Tibial nerve (tissue), 4 donors: ENCODE measurements around the gene AAMDC. TPM values are rescaled to one million over a fixed set of nuclear protein-coding genes. Genes with fewer than 3 reads are reported as not detected.
"Not testable (repeated sequence)": the region's sequence is repeated elsewhere in the genome, so short reads cannot be mapped to it uniquely, and the experiment has no call there.

ENCODE experiments used
- DNase-seq, 2 donors: peaks; one replicate each; pipeline ENCODE4 v3.0.0-alpha.2; 2019; ENCODE audit warnings: low spot score in 2 of 2
- H3K27ac ChIP-seq, 4 donors: fragments of 200-600 bp; sonication (generic) in 3 of 4; one replicate each; pipeline ENCODE4 v1.5.1; 2017 to 2019; ENCODE audit warnings: mild to moderate bottlenecking in 1 of 4
- H3K27me3 ChIP-seq, 2 donors: fragments of 200-600 bp; sonication (generic) in 1 of 2; one replicate each; pipeline versions ENCODE4 v1.5.1 to v1.6.0; 2017 to 2019
- H3K36me3 ChIP-seq, 3 donors: fragments of 200-600 bp; sonication (generic); one replicate each; pipeline ENCODE4 v1.5.1; 2018 to 2019
- H3K4me1 ChIP-seq, 4 donors: fragments of 200-600 bp; sonication (generic) in 3 of 4; one replicate each; pipeline ENCODE4 v1.5.1; 2017 to 2019
- H3K4me3 ChIP-seq, 4 donors: fragments of 200-600 bp; sonication (generic) in 3 of 4; one replicate each; pipeline ENCODE4 v1.5.1; 2017 to 2019; ENCODE audit warnings: mild to moderate bottlenecking in 1 of 4, moderate library complexity in 1 of 4
- H3K9me3 ChIP-seq, 4 donors: fragments of 200-600 bp; sonication (generic) in 3 of 4; one replicate each; pipeline ENCODE4 v1.5.1; 2017 to 2019
- CTCF ChIP-seq, 5 experiments: fragments of 200-600 bp in 3 of 5; fragments of 450-650 bp in 2 of 5; sonication (generic) in 3 of 5; IDR thresholded peaks; one replicate each; pipeline ENCODE4 v1.5.1; 2016 to 2019; ENCODE audit warnings: antibody characterized with exemption in 5 of 5, mild to moderate bottlenecking in 3 of 5, moderate library complexity in 2 of 5
- EP300 ChIP-seq, 2 donors: sonication (generic); formaldehyde crosslinking; IDR thresholded peaks; one replicate each; pipeline ENCODE4 v1.6.1; 2017; ENCODE audit warnings: antibody characterized with exemption in 2 of 2, mild to moderate bottlenecking in 1 of 2
- POLR2A ChIP-seq, 2 donors: fragments of 450-650 bp; IDR thresholded peaks; one replicate each; pipeline ENCODE4 v1.6.1; 2017; ENCODE audit warnings: antibody characterized with exemption in 2 of 2, mild to moderate bottlenecking in 2 of 2, moderate library complexity in 2 of 2
- WGBS, 2 donors: methylation state at CpG; one replicate each; pipeline ENCODE4 v1.1.5; 2018; 5-methylcytosine and 5-hydroxymethylcytosine counted together
- total RNA-seq, 4 donors: library from RNA; depleted of rRNA; stranded (reverse); fragments of >200 nt; gene quantifications; one replicate each; pipeline ENCODE4 v1.1.0, GENCODE V29; 2016

Gene AAMDC
- total RNA-seq, 4 donors from 2014 or later, result 17.1 to 48.6 (median 27.6) TPM

- Histone ChIP-seq H3K27me3 (no peaks in the 10 kb centered on the region), H3K27ac (no peak overlapping the region), H3K4me1 (peaks cover 0 to 2% (median 0%) of the 10 kb centered on the region in 4 donors), H3K36me3 (peaks cover 0 to 14% (median 0%) of the 10 kb centered on the region in 3 donors), H3K9me3 (peaks cover 0 to 4% (median 0%) of the 10 kb centered on the region in 4 donors), H3K4me3 (no peak overlapping the region)
- TF ChIP-seq EP300 (IDR thresholded peaks at IDR 0.05) (no peak), CTCF (IDR thresholded peaks at IDR 0.05) (no peak)
- WGBS, 2 donors, result 91 to 99% methylated on average over 2 of the region's 2 CpGs
- no peak for DNase-seq
Measured at GRCh38 chr11:77828926-77829325, 8.0 kb downstream of the AAMDC start.

DNA sequence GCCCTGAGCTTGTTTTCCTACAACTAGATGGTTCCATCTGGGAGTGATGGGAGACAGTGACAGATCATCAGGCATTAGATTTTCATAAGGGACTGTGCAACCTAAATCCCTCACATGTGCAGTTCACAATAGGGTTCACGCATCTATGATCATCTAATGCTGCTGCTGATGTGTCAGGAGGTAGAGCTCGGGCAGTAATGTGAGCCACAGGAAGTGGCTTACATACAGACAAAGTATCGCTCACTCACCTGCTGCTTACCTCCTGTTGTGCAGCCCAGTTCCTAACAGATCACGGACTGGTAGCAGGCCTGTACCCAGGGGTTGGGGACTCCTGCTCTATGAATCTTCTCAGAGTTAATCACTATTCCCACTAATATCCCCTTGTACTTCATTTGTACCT is 12.4 kb downstream of the AAMDC start:
- 91% methylated on average over 4 of the region's 4 CpGs for WGBS, 2 donors

DNA sequence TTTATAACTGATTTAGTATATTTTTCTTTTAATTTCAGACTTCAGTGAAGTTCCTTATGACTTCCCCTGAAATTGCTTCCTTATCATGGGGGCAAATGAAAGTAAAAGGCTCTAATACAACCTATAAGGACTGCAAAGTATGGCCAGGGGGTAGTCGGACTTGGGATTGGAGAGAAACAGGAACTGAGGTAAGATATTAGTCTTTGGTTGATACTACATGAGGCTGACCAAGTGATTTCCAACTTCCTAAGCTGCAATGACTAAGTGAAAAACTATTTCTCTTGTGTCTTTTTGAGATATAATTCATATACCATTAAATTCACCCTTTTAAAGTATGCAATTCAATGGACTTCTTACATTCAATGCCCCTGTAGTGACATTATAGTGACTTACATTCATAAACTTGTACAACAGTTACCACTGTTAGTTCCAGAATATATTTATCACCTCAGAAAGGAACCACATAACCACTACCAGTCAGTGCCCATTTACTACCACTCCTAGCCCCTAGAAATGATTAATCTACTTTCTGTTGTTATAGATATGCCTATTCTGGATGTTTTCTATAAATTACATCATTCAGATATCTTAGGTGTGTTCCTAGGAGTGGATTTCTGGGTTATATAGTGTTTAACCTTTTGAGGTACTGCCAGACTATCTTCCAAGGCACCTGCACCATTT is 21.6 kb downstream of the AAMDC start:
- WGBS, 2 donors, result 75 to 86% methylated on average over 1 of the region's 1 CpG
- DNase-seq, result no peak
- Histone ChIP-seq H3K9me3 (peaks cover 0 to 21% (median 0%) of the 10 kb centered on the region in 4 donors), H3K36me3 (peaks cover 0 to 97% (median 4%) of the 10 kb centered on the region in 3 donors), H3K4me1 (no peaks in the 10 kb centered on the region), H3K4me3 (no peak overlapping the region), H3K27ac (no peak overlapping the region), H3K27me3 (no peaks in the 10 kb centered on the region)
- TF ChIP-seq POLR2A (IDR thresholded peaks at IDR 0.05), result no peak
- no peak for TF ChIP-seq EP300 (IDR thresholded peaks at IDR 0.05)
- no peak for TF ChIP-seq CTCF (IDR thresholded peaks at IDR 0.05)

More for the DNA sequence above, 12.4 kb downstream of the AAMDC start:
- H3K27ac ChIP-seq, result no peak overlapping the region
- peaks cover 0 to 4% (median 0%) of the 10 kb centered on the region in 4 donors for H3K9me3 ChIP-seq
- no peak for DNase-seq
- H3K4me3 ChIP-seq, result no peak overlapping the region
- no peak for TF ChIP-seq EP300 (IDR thresholded peaks at IDR 0.05)
- no peak for TF ChIP-seq POLR2A (IDR thresholded peaks at IDR 0.05)
- TF ChIP-seq CTCF (IDR thresholded peaks at IDR 0.05), result no peak
- no peaks in the 10 kb centered on the region for H3K27me3 ChIP-seq
- peaks cover 0 to 45% (median 0%) of the 10 kb centered on the region in 3 donors for H3K36me3 ChIP-seq
- no peaks in the 10 kb centered on the region for H3K4me1 ChIP-seq

DNA sequence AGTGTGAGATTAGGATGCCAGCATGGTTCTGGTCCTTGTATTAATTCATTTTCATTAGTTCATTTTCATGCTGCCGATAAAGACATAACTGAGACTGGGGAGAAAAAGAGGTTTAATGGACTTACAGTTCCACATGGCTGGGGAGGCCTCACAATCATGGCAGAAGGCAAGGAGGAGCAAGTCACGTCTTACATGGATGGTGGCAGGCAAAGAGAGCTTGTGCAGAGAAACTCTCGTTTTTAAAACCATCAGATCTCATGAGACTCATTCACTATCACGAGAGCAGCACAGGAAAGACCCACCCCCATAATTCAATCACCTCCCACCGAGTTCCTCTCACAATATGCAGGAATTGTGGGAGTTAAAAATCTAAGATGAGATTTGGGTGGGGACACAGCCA is 22.8 kb downstream of the AAMDC start:
- H3K36me3 ChIP-seq, result peaks cover 0 to 97% (median 4%) of the 10 kb centered on the region in 3 donors
- WGBS, 2 donors, result 70 to 74% methylated on average over 5 of the region's 5 CpGs
- DNase-seq, H3K4me1 ChIP-seq, H3K27me3 ChIP-seq, H3K4me3 ChIP-seq, H3K27ac ChIP-seq: not testable (repeated sequence)
- H3K9me3 ChIP-seq, result peaks cover 0 to 18% (median 0%) of the 10 kb centered on the region in 4 donors

GRCh38 chr11:77851503-77851902 is 30.6 kb downstream of the AAMDC start:
- no peaks in the 10 kb centered on the region for H3K27me3 ChIP-seq
- H3K4me3 ChIP-seq, result no peak overlapping the region
- no peak overlapping the region for H3K27ac ChIP-seq
- TF ChIP-seq POLR2A (IDR thresholded peaks at IDR 0.05) (no peak), EP300 (IDR thresholded peaks at IDR 0.05) (no peak), CTCF (IDR thresholded peaks at IDR 0.05) (no peak)
- 70 to 73% methylated on average over 1 of the region's 1 CpG for WGBS, 2 donors
- peaks cover 0 to 13% (median 0%) of the 10 kb centered on the region in 4 donors for H3K9me3 ChIP-seq
- H3K36me3 ChIP-seq, result peaks cover 0 to 92% (median 14%) of the 10 kb centered on the region in 3 donors
- no peaks in the 10 kb centered on the region for H3K4me1 ChIP-seq
- DNase-seq, result no peak
